T-cell (primary cell): ENCODE measurements around the gene SAP130. TPM values are rescaled to one million over a fixed set of nuclear protein-coding genes. Genes with fewer than 3 reads are reported as not detected.

Experiments
- ATAC-seq, 4 experiments: fragments of 200-7000 bp in 3 of 4; fragments of 150-1000 bp in 1 of 4; cut with Tn5 transposase; replicated peaks in 1 of 4; 1 replicate in 3 of 4; 2 replicates in 1 of 4; pipeline ENCODE4 v1.10.0; 2021; ENCODE audit warnings: moderate library complexity in 3 of 4, mild to moderate bottlenecking in 2 of 4, moderate number of reproducible peaks in 1 of 4
- CTCF ChIA-PET, 2 donors: fragments of 300-600 bp; sonication (Branson Sonifier 250); formaldehyde crosslinking; loops; one replicate each; lab custom pipeline; 2022; ENCODE audit warnings: antibody characterized with exemption in 2 of 2; lab: Charles Lee
- POLR2A ChIA-PET, 2 donors: fragments of 300-600 bp; sonication (Branson Sonifier 250); formaldehyde crosslinking; loops; one replicate each; lab custom pipeline; 2022; ENCODE audit warnings: antibody characterized with exemption in 2 of 2; lab: Charles Lee
- DNase-seq, 35 experiments: peaks; one replicate each; pipeline versions ENCODE4 v3.0.0 to v3.0.0-alpha.2; 2013 to 2023
- H3K27ac ChIP-seq: one replicate; pipeline ENCODE4 v1.5.1; 2013; ENCODE audit warnings: low read length
- H3K27me3 ChIP-seq, 2 experiments: replicated peaks in 1 of 2; 1 replicate in 1 of 2; 2 replicates in 1 of 2; pipeline versions ENCODE4 v1.6.1 to v1.7.0; 2013; ENCODE audit warnings: low read length in 1 of 2, mixed read lengths in 1 of 2; ENCODE audit not compliant: control insufficient read depth in 2 of 2, insufficient read depth in 2 of 2; ENCODE audit errors: extremely low read depth in 1 of 2
- H3K36me3 ChIP-seq, 2 donors: 1 replicate in 1 of 2; 2 replicates in 1 of 2; pipeline versions ENCODE4 v1.6.1 to v1.7.0; 2013; ENCODE audit warnings: low read length in 1 of 2; ENCODE audit not compliant: control insufficient read depth in 2 of 2, insufficient read depth in 1 of 2; ENCODE audit errors: extremely low read depth in 1 of 2
- H3K4me1 ChIP-seq, 2 experiments: 1 replicate in 1 of 2; 2 replicates in 1 of 2; pipeline versions ENCODE4 v1.6.1 to v1.7.0; 2013; ENCODE audit warnings: low read length in 2 of 2, mixed read lengths in 1 of 2; ENCODE audit not compliant: insufficient read depth in 2 of 2, control insufficient read depth in 1 of 2; ENCODE audit errors: extremely low read depth in 1 of 2
- H3K4me3 ChIP-seq, 2 donors: 1 replicate in 1 of 2; 2 replicates in 1 of 2; pipeline versions ENCODE4 v1.5.1 to v1.7.0; 2013; ENCODE audit warnings: mild to moderate bottlenecking in 2 of 2, low read length in 1 of 2, moderate library complexity in 1 of 2; ENCODE audit not compliant: control insufficient read depth in 1 of 2; ENCODE audit errors: extremely low read depth in 1 of 2
- H3K9me3 ChIP-seq: 2 replicates; pipeline ENCODE4 v1.7.0; 2013
- H3K27ac Mint-ChIP-seq, 2 donors: one replicate each; pipeline ENCODE4 v1.8.0; 2020 to 2021; ENCODE audit warnings: mild to moderate bottlenecking in 2 of 2, mixed read lengths in 2 of 2
- H3K27me3 Mint-ChIP-seq, 2 donors: one replicate each; pipeline ENCODE4 v1.8.0; 2021 to 2022; ENCODE audit warnings: mixed read lengths in 2 of 2
- H3K36me3 Mint-ChIP-seq: one replicate; pipeline ENCODE4 v1.8.0; 2021; ENCODE audit warnings: mixed read lengths
- H3K4me1 Mint-ChIP-seq, 3 donors: one replicate each; pipeline ENCODE4 v1.8.0; 2020 to 2022; ENCODE audit warnings: mixed read lengths in 3 of 3, mild to moderate bottlenecking in 1 of 3
- H3K4me3 Mint-ChIP-seq, 3 donors: one replicate each; pipeline ENCODE4 v1.8.0; 2020 to 2022; ENCODE audit warnings: mild to moderate bottlenecking in 3 of 3, mixed read lengths in 3 of 3, moderate library complexity in 3 of 3
- H3K9me3 Mint-ChIP-seq, 3 donors: one replicate each; pipeline ENCODE4 v1.8.0; 2020 to 2022; ENCODE audit warnings: mixed read lengths in 3 of 3
- WGBS: methylation state at CpG from one replicate; pipeline ENCODE4 v1.1.5; 2013; ENCODE audit warnings: missing lambda C conversion rate; ENCODE audit not compliant: insufficient coverage; 5-methylcytosine and 5-hydroxymethylcytosine counted together
- total RNA-seq, 35 experiments: library from RNA in 6 of 35; stranded (reverse) in 6 of 35; fragments of 120-200 nt in 1 of 35; gene quantifications; one replicate each; pipeline versions ENCODE4 v1.2.1 to v1.2.4 and lab custom pipeline; 2013 to 2026

The SAP130 gene
- total RNA-seq, 5 donors from 2014 or later (not counting 1 experiment from before 2014, with no cell fraction given): 25.3 to 31.2 (median 29.2) TPM

GRCh38 chr2:127953849-127954248 lies 74.0 kb downstream of the SAP130 start:
- 100% methylated on average over 1 of the region's 2 CpGs for WGBS
- Mint-ChIP-seq H3K4me1 (peaks cover 0 to 5% (median 0%) of the 10 kb centered on the region in 3 donors), H3K9me3 (no peaks in the 10 kb centered on the region), H3K4me3 (no peak overlapping the region), H3K27ac (no peak overlapping the region), H3K36me3 (peaks cover 31% of the 10 kb centered on the region), H3K27me3 (no peaks in the 10 kb centered on the region)
- no peaks in the 10 kb centered on the region for H3K4me1 ChIP-seq
- no peak for DNase-seq
- no peak overlapping the region for H3K27ac ChIP-seq
- no peak for ATAC-seq
- H3K9me3 ChIP-seq: no peaks in the 10 kb centered on the region
- ChIA-PET CTCF (no interaction called here), POLR2A (no interaction called here)
- peaks cover 20 to 68% of the 10 kb centered on the region in 2 donors for H3K36me3 ChIP-seq
- no peaks in the 10 kb centered on the region for H3K27me3 ChIP-seq
- H3K4me3 ChIP-seq: no peak overlapping the region

GRCh38 chr2:127953128-127953718 lies 74.6 kb downstream of the SAP130 start:
- Mint-ChIP-seq H3K27me3 (no peaks in the 10 kb centered on the region), H3K4me3 (no peak overlapping the region), H3K36me3 (peaks cover 32% of the 10 kb centered on the region), H3K4me1 (peaks cover 0 to 5% (median 0%) of the 10 kb centered on the region in 3 donors), H3K27ac (no peak overlapping the region), H3K9me3 (no peaks in the 10 kb centered on the region)
- 98% methylated on average over 6 of the region's 6 CpGs for WGBS
- no peak overlapping the region for H3K27ac ChIP-seq
- H3K36me3 ChIP-seq: peaks cover 20 to 70% of the 10 kb centered on the region in 2 donors
- ATAC-seq: no peak
- no peaks in the 10 kb centered on the region for H3K9me3 ChIP-seq
- no peak overlapping the region for H3K4me3 ChIP-seq
- DNase-seq: no peak
- no peaks in the 10 kb centered on the region for H3K27me3 ChIP-seq
- ChIA-PET CTCF (no interaction called here), POLR2A (no interaction called here)
- H3K4me1 ChIP-seq: no peaks in the 10 kb centered on the region

GRCh38 chr2:127951026-127951425 lies 76.8 kb downstream of the SAP130 start:
- no peak overlapping the region for H3K27ac ChIP-seq

GRCh38 chr2:127950264-127950663 lies 77.6 kb downstream of the SAP130 start:
- H3K27ac Mint-ChIP-seq: no peak overlapping the region
- POLR2A ChIA-PET: no interaction called here
- no peaks in the 10 kb centered on the region for H3K27me3 Mint-ChIP-seq

More at GRCh38 chr2:127951026-127951425, 76.8 kb downstream of the SAP130 start:
- ATAC-seq (no peak), DNase-seq (no peak)
- peaks cover 44% of the 10 kb centered on the region for H3K36me3 Mint-ChIP-seq
- peaks cover 25 to 79% of the 10 kb centered on the region in 2 donors for H3K36me3 ChIP-seq
- H3K4me1 ChIP-seq: no peaks in the 10 kb centered on the region
- POLR2A ChIA-PET: no interaction called here
- no peak overlapping the region for H3K27ac Mint-ChIP-seq
- H3K27me3 Mint-ChIP-seq: no peaks in the 10 kb centered on the region
- no peaks in the 10 kb centered on the region for H3K9me3 Mint-ChIP-seq
- peaks cover 0 to 5% (median 0%) of the 10 kb centered on the region in 3 donors for H3K4me1 Mint-ChIP-seq
- H3K9me3 ChIP-seq: no peaks in the 10 kb centered on the region
- WGBS: no CpG with 5 or more reads among the region's 4 CpGs
- no peaks in the 10 kb centered on the region for H3K27me3 ChIP-seq
- H3K4me3 ChIP-seq: no peak overlapping the region
- H3K4me3 Mint-ChIP-seq: no peak overlapping the region
- CTCF ChIA-PET: no interaction called here

GRCh38 chr2:127945281-127945680 lies 82.6 kb downstream of the SAP130 start:
- Histone ChIP-seq H3K4me3 (no peak overlapping the region), H3K27me3 (no peaks in the 10 kb centered on the region), H3K36me3 (peaks cover 17 to 79% of the 10 kb centered on the region in 2 donors), H3K9me3 (no peaks in the 10 kb centered on the region), H3K27ac (no peak overlapping the region), H3K4me1 (no peaks in the 10 kb centered on the region)
- H3K9me3 Mint-ChIP-seq: no peaks in the 10 kb centered on the region
- CTCF ChIA-PET: interaction anchor here in 1 of 2 donors (0.7 kb wide), 1 partner anchor 288 kb away, joined by 3 read pairs; no protein-coding TSS in a partner anchor
- DNase-seq (no peak), ATAC-seq (no peak)
- H3K4me1 Mint-ChIP-seq: no peaks in the 10 kb centered on the region
- no peaks in the 10 kb centered on the region for H3K27me3 Mint-ChIP-seq
- no CpG with 5 or more reads among the region's 2 CpGs for WGBS
- H3K36me3 Mint-ChIP-seq: peaks cover 61% of the 10 kb centered on the region
- POLR2A ChIA-PET: no interaction called here
- no peak overlapping the region for H3K4me3 Mint-ChIP-seq
- no peak overlapping the region for H3K27ac Mint-ChIP-seq

More at GRCh38 chr2:127950264-127950663, 77.6 kb downstream of the SAP130 start:
- Mint-ChIP-seq H3K4me1 (peaks cover 0 to 5% (median 0%) of the 10 kb centered on the region in 3 donors), H3K9me3 (no peaks in the 10 kb centered on the region), H3K4me3 (no peak overlapping the region), H3K36me3 (peaks cover 51% of the 10 kb centered on the region)
- H3K36me3 ChIP-seq: peaks cover 25 to 81% of the 10 kb centered on the region in 2 donors
- CTCF ChIA-PET: no interaction called here
- H3K27me3 ChIP-seq: no peaks in the 10 kb centered on the region
- no peak overlapping the region for H3K27ac ChIP-seq
- no peaks in the 10 kb centered on the region for H3K4me1 ChIP-seq
- no peak overlapping the region for H3K4me3 ChIP-seq
- no peaks in the 10 kb centered on the region for H3K9me3 ChIP-seq
- no peak for DNase-seq
- no CpG with 5 or more reads among the region's 2 CpGs for WGBS
- no peak for ATAC-seq

GRCh38 chr2:127943186-127943585 lies 84.7 kb downstream of the SAP130 start:
- no peak for DNase-seq
- Histone ChIP-seq H3K4me3 (no peak overlapping the region), H3K4me1 (no peaks in the 10 kb centered on the region), H3K36me3 (peaks cover 5 to 58% of the 10 kb centered on the region in 2 donors), H3K27me3 (no peaks in the 10 kb centered on the region), H3K27ac (no peak overlapping the region), H3K9me3 (no peaks in the 10 kb centered on the region)
- WGBS: no CpG with 5 or more reads among the region's 2 CpGs
- no peaks in the 10 kb centered on the region for H3K27me3 Mint-ChIP-seq
- POLR2A ChIA-PET: no interaction called here
- no peak overlapping the region for H3K4me3 Mint-ChIP-seq
- no peak overlapping the region for H3K27ac Mint-ChIP-seq
- H3K4me1 Mint-ChIP-seq: no peaks in the 10 kb centered on the region
- H3K36me3 Mint-ChIP-seq: peaks cover 45% of the 10 kb centered on the region
- ATAC-seq: no peak
- H3K9me3 Mint-ChIP-seq: no peaks in the 10 kb centered on the region
- CTCF ChIA-PET: no interaction called here
